ENCODE data around the gene PCYT2. TPM values are rescaled to one million over a fixed set of nuclear protein-coding genes. Genes with fewer than 3 reads are reported as not detected.

PCYT2 gene
- 22.0 and 51.3 TPM in 2 replicates for total RNA-seq

GRCh38 chr17:81911277-81911961, at the start of gene PCYT2:
Gene PCYT2 (minus strand): TSS chr17:81911399. CDS start chr17:81911355, 44 bp downstream.

GRCh38 chr17:81947189-81947588, 36.0 kb upstream of the PCYT2 start, which contains the start of gene MYADML2:
Gene MYADML2 (minus strand): TSS chr17:81947233. CDS start chr17:81941741, 5,492 bp downstream.

GRCh38 chr17:81927653-81928543, 16.7 kb upstream of the PCYT2 start, which contains the start of gene MAFG:
Gene MAFG (minus strand): TSS chr17:81927735. CDS start chr17:81923185, 4,550 bp downstream.

GRCh38 chr17:81917565-81918332, 6.5 kb upstream of the PCYT2 start, which contains the start of gene SIRT7:
Gene SIRT7 (minus strand): TSS chr17:81918176. CDS start chr17:81918131, 45 bp downstream.

GRCh38 chr17:81902023-81902652, 9.1 kb downstream of the PCYT2 start, which contains the start of gene NPB:
Gene NPB (plus strand): TSS chr17:81902238. CDS start chr17:81902278, 40 bp downstream.

GRCh38 chr17:81870981-81871386, 40.2 kb downstream of the PCYT2 start, which contains the start of gene ARHGDIA:
Gene ARHGDIA (minus strand): TSS chr17:81871337. CDS start chr17:81869930, 1,407 bp downstream.

GRCh38 chr17:81859906-81860755, 51.1 kb downstream of the PCYT2 start, which contains the start of gene P4HB:
Gene P4HB (minus strand): TSS chr17:81860535. CDS start chr17:81860471, 64 bp downstream.

Other genes with a start within 250 kb of the PCYT2 start
- gene OXLD1, start 244.8 kb downstream of the PCYT2 start, total RNA-seq: 31.8 and 32.1 TPM in 2 replicates
- gene CCDC137, start 244.7 kb downstream of the PCYT2 start, total RNA-seq: 3.7 and 6.3 TPM in 2 replicates
- gene ARL16, start 227.6 kb downstream of the PCYT2 start, total RNA-seq: 21.2 and 24.9 TPM in 2 replicates
- 86.4 and 103 TPM in 2 replicates for gene HGS, start 227.4 kb downstream of the PCYT2 start, total RNA-seq
- 4.7 and 11.4 TPM in 2 replicates for gene MRPL12, start 208.0 kb downstream of the PCYT2 start, total RNA-seq
- gene SLC25A10, start 199.1 kb downstream of the PCYT2 start, total RNA-seq: 9.4 and 19.5 TPM in 2 replicates
- not detected in 2 replicates for gene GCGR, start 107.2 kb downstream of the PCYT2 start, total RNA-seq
- 66.7 and 93.8 TPM in 2 replicates for gene MCRIP1, start 78.1 kb downstream of the PCYT2 start, total RNA-seq
- not detected in 2 replicates for gene PPP1R27, start 76.3 kb downstream of the PCYT2 start, total RNA-seq
- gene P4HB, start 50.9 kb downstream of the PCYT2 start, total RNA-seq: 1,203 and 2,037 TPM in 2 replicates
- gene ARHGDIA, start 40.1 kb downstream of the PCYT2 start, total RNA-seq: 82.1 and 158 TPM in 2 replicates
- gene ALYREF, start 19.8 kb downstream of the PCYT2 start, total RNA-seq: 87.2 and 113 TPM in 2 replicates
- gene ANAPC11, start 19.7 kb downstream of the PCYT2 start, total RNA-seq: 128 and 147 TPM in 2 replicates
- 0.33 and 0.39 TPM in 2 replicates for gene NPB, start 9.2 kb downstream of the PCYT2 start, total RNA-seq
- gene SIRT7, start 6.8 kb upstream of the PCYT2 start, total RNA-seq: 27.1 and 38.8 TPM in 2 replicates
- gene MAFG, start 16.3 kb upstream of the PCYT2 start, total RNA-seq: 5.9 and 11.4 TPM in 2 replicates
- 99.3 and 195 TPM in 2 replicates for gene PYCR1, start 25.9 kb upstream of the PCYT2 start, total RNA-seq
- gene MYADML2, start 35.8 kb upstream of the PCYT2 start, total RNA-seq: not detected in 2 replicates
- not detected in 2 replicates for gene NOTUM, start 49.8 kb upstream of the PCYT2 start, total RNA-seq
- gene ASPSCR1, start 66.2 kb upstream of the PCYT2 start, total RNA-seq: 21.0 and 25.9 TPM in 2 replicates
- gene CENPX, start 111.5 kb upstream of the PCYT2 start, total RNA-seq: 13.7 and 40.7 TPM in 2 replicates
- gene LRRC45, start 111.9 kb upstream of the PCYT2 start, total RNA-seq: 13.0 and 18.0 TPM in 2 replicates
- gene RAC3, start 120.3 kb upstream of the PCYT2 start, total RNA-seq: 19.3 and 31.4 TPM in 2 replicates
- 67.1 and 71.8 TPM in 2 replicates for gene DCXR, start 126.3 kb upstream of the PCYT2 start, total RNA-seq
- gene RFNG, start 140.4 kb upstream of the PCYT2 start, total RNA-seq: 33.0 and 46.5 TPM in 2 replicates
- 87.2 and 180 TPM in 2 replicates for gene GPS1, start 140.5 kb upstream of the PCYT2 start, total RNA-seq
- gene DUS1L, start 154.4 kb upstream of the PCYT2 start, total RNA-seq: 54.2 and 70.5 TPM in 2 replicates
- 67.1 and 186 TPM in 2 replicates for gene FASN, start 186.8 kb upstream of the PCYT2 start, total RNA-seq

Measured in placental epithelial cell (primary cell).